ENCODE measurements around the gene PPP2R1A.

PPP2R1A gene

GRCh38 chr19:52221031-52221430 is 31.2 kb downstream of the PPP2R1A start:
- no peak overlapping the region for H3K4me3 ChIP-seq (ENCODE audit: low read depth, low read length)
- no peak for DNase-seq (ENCODE audit: low read depth, low spot score)
- no peak for TF ChIP-seq CTCF (IDR thresholded peaks at IDR 0.05; ENCODE audit: insufficient read depth, low read length, missing control alignments)
- ChIA-PET POLR2A (no interaction called here), CTCF (interaction anchor here (1.0 to 1.1 kb wide), 2 partner anchors 16 to 82 kb away, joined by 3 to 4 read pairs; no protein-coding TSS in a partner anchor)

- POLR2A ChIA-PET: no interaction called here
- no peak for TF ChIP-seq CTCF (IDR thresholded peaks at IDR 0.05; ENCODE audit: insufficient read depth, low read length, missing control alignments)
- no peak for DNase-seq (ENCODE audit: low read depth, low spot score)
- no peak overlapping the region for H3K4me3 ChIP-seq (ENCODE audit: low read depth, low read length)
- CTCF ChIA-PET: interaction anchor here (0.8 kb wide), 1 partner anchor 15 kb away, joined by 3 read pairs; no protein-coding TSS in a partner anchor
These were observed 32.1 kb downstream of the PPP2R1A start for GRCh38 chr19:52221831-52222375.

- CTCF ChIA-PET: interaction anchor here (1.2 kb wide), 1 partner anchor 13 kb away, joined by 4 read pairs; no protein-coding TSS in a partner anchor
- POLR2A ChIA-PET: no interaction called here
- H3K4me3 ChIP-seq (ENCODE audit: low read depth, low read length): no peak overlapping the region
- no peak for TF ChIP-seq CTCF (IDR thresholded peaks at IDR 0.05; ENCODE audit: insufficient read depth, low read length, missing control alignments)
- DNase-seq (ENCODE audit: low read depth, low spot score): no peak
These were observed 34.4 kb downstream of the PPP2R1A start for GRCh38 chr19:52224211-52224610.

- CTCF ChIA-PET: interaction anchor here (1.0 to 1.1 kb wide), 2 partner anchors 11 to 14 kb away, joined by 3 to 7 read pairs; no protein-coding TSS in a partner anchor
- POLR2A ChIA-PET: no interaction called here
- no peak for DNase-seq (ENCODE audit: low read depth, low spot score)
- no peak overlapping the region for H3K4me3 ChIP-seq (ENCODE audit: low read depth, low read length)
- TF ChIP-seq CTCF (IDR thresholded peaks at IDR 0.05; ENCODE audit: insufficient read depth, low read length, missing control alignments): no peak
These were observed 36.8 kb downstream of the PPP2R1A start for GRCh38 chr19:52226652-52227051.

GRCh38 chr19:52227196-52227940 is 37.5 kb downstream of the PPP2R1A start:
- CTCF ChIA-PET: interaction anchor here (1.0 to 2.3 kb wide), 3 partner anchors 10 to 14 kb away, joined by 3 to 10 read pairs (median 7); no protein-coding TSS in a partner anchor

More at GRCh38 chr19:52227196-52227940, 37.5 kb downstream of the PPP2R1A start:
- H3K4me3 ChIP-seq (ENCODE audit: low read depth, low read length): no peak overlapping the region
- no peak for TF ChIP-seq CTCF (IDR thresholded peaks at IDR 0.05; ENCODE audit: insufficient read depth, low read length, missing control alignments)
- POLR2A ChIA-PET: no interaction called here
- DNase-seq (ENCODE audit: low read depth, low spot score): no peak

All from AG04449 (cell line).